ENCODE results near the gene PDZRN4.

PDZRN4 gene

GRCh38 chr12:41466802-41467201 is 278.7 kb downstream of the PDZRN4 start:
- H3K4me3 ChIP-seq (ENCODE audit: low read depth, low read length) = no peak overlapping the region
- H2BK120ac ChIP-seq (ENCODE audit: insufficient read depth, low read length, poor library complexity) = no peak overlapping the region
- no peak overlapping the region for H3K18ac ChIP-seq (ENCODE audit: low read length)
- H3K27ac ChIP-seq (ENCODE audit: low read depth, low read length) = no peak overlapping the region
- H2AK5ac ChIP-seq (ENCODE audit: low read length) = no peak overlapping the region
- no peaks in the 10 kb centered on the region for H3K36me3 ChIP-seq (ENCODE audit: control insufficient read depth in 1 of 2, insufficient read depth in 2 of 2, low read length in 2 of 2)
- no peaks in the 10 kb centered on the region for H3K27me3 ChIP-seq (ENCODE audit: insufficient read depth, low read length)
- H3K14ac ChIP-seq (ENCODE audit: low read length) = no peak overlapping the region
- no CpG with 5 or more reads among the region's 5 CpGs for WGBS (ENCODE audit: extremely low coverage, insufficient coverage, insufficient read length)
- no peak overlapping the region for H2AFZ ChIP-seq (ENCODE audit: insufficient read depth, low read length, poor library complexity)
- H4K12ac ChIP-seq (ENCODE audit: low read depth, low read length) = no peak overlapping the region
- no peak overlapping the region for H4K91ac ChIP-seq (ENCODE audit: low read depth, low read length)
- peak; percentile 48 to 54 for DNase-seq
- no peak overlapping the region for H2BK5ac ChIP-seq (ENCODE audit: low read depth, low read length, poor library complexity)
- no peaks in the 10 kb centered on the region for H3K4me1 ChIP-seq (ENCODE audit: control insufficient read depth in 1 of 2, insufficient read depth in 2 of 2, low read length in 2 of 2)
- H3K79me2 ChIP-seq (ENCODE audit: control insufficient read depth, insufficient read depth, low read length, poor library complexity) = no peaks in the 10 kb centered on the region
- no peak overlapping the region for H3K23ac ChIP-seq (ENCODE audit: low read length)
- H3K9ac ChIP-seq (ENCODE audit: low read length) = no peak overlapping the region
- H3K4me2 ChIP-seq (ENCODE audit: low read length) = no peak overlapping the region
- H4K8ac ChIP-seq (ENCODE audit: low read depth, low read length) = no peak overlapping the region
- H3K9me3 ChIP-seq (ENCODE audit: insufficient read depth, low read depth, low read length) = no peaks in the 10 kb centered on the region
- H3K4ac ChIP-seq (ENCODE audit: low read depth, low read length) = no peak overlapping the region
- H3K79me1 ChIP-seq (ENCODE audit: low read length) = no peaks in the 10 kb centered on the region
- H2BK12ac ChIP-seq (ENCODE audit: low read length) = no peak overlapping the region

DNA sequence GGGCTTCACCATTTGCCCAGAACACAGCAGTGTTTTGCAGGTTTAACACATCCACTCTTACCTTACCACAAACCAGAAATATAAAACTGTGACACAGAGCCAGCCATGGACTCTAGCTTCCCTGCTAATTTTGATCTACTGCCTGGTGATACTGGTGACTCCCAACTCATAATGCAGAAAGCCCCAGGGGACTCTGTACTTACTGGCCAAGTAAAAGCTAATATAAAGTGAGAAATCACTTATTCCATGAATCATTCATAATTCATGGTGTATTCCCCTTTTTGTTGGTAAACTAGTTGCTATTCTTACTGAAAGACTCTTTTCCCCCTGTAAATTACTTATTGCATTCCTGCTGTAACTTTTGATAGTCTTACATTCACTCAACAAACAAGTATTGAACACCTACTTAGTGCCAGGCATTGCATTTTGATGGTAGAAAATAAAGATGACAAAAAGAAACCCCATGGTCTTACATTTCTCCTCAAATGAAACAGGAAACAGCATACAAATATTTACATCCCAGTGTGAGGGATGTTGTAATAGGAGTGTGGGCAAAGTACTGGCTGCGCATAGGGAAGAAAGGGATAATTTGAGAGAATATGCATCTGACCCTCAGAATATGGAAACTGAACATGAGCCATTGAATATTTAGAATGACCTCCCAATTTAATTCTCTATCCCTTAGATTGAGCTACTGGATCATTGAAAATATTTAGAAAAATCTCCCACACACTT is 279.6 kb downstream of the PDZRN4 start:
- H3K4ac ChIP-seq (ENCODE audit: low read depth, low read length) = no peak overlapping the region
- H2AFZ ChIP-seq (ENCODE audit: insufficient read depth, low read length, poor library complexity) = no peak overlapping the region
- no peak overlapping the region for H3K4me2 ChIP-seq (ENCODE audit: low read length)
- no peaks in the 10 kb centered on the region for H3K27me3 ChIP-seq (ENCODE audit: insufficient read depth, low read length)
- H3K18ac ChIP-seq (ENCODE audit: low read length) = no peak overlapping the region
- H3K79me2 ChIP-seq (ENCODE audit: control insufficient read depth, insufficient read depth, low read length, poor library complexity) = no peaks in the 10 kb centered on the region
- no peaks in the 10 kb centered on the region for H3K9me3 ChIP-seq (ENCODE audit: insufficient read depth, low read depth, low read length)
- H3K27ac ChIP-seq (ENCODE audit: low read depth, low read length) = no peak overlapping the region
- no peaks in the 10 kb centered on the region for H3K79me1 ChIP-seq (ENCODE audit: low read length)
- H3K9ac ChIP-seq (ENCODE audit: low read length) = no peak overlapping the region
- no peaks in the 10 kb centered on the region for H3K4me1 ChIP-seq (ENCODE audit: control insufficient read depth in 1 of 2, insufficient read depth in 2 of 2, low read length in 2 of 2)
- H4K8ac ChIP-seq (ENCODE audit: low read depth, low read length) = no peak overlapping the region
- H2BK5ac ChIP-seq (ENCODE audit: low read depth, low read length, poor library complexity) = no peak overlapping the region
- no peaks in the 10 kb centered on the region for H3K36me3 ChIP-seq (ENCODE audit: control insufficient read depth in 1 of 2, insufficient read depth in 2 of 2, low read length in 2 of 2)
- no peak overlapping the region for H2BK12ac ChIP-seq (ENCODE audit: low read length)
- no peak for DNase-seq
- H3K14ac ChIP-seq (ENCODE audit: low read length) = no peak overlapping the region
- H4K12ac ChIP-seq (ENCODE audit: low read depth, low read length) = no peak overlapping the region
- no peak overlapping the region for H4K91ac ChIP-seq (ENCODE audit: low read depth, low read length)
- no peak overlapping the region for H3K4me3 ChIP-seq (ENCODE audit: low read depth, low read length)
- H2BK120ac ChIP-seq (ENCODE audit: insufficient read depth, low read length, poor library complexity) = no peak overlapping the region
- no peak overlapping the region for H3K23ac ChIP-seq (ENCODE audit: low read length)
- no CpG with 5 or more reads among the region's 1 CpG for WGBS (ENCODE audit: extremely low coverage, insufficient coverage, insufficient read length)
- no peak overlapping the region for H2AK5ac ChIP-seq (ENCODE audit: low read length)

DNA sequence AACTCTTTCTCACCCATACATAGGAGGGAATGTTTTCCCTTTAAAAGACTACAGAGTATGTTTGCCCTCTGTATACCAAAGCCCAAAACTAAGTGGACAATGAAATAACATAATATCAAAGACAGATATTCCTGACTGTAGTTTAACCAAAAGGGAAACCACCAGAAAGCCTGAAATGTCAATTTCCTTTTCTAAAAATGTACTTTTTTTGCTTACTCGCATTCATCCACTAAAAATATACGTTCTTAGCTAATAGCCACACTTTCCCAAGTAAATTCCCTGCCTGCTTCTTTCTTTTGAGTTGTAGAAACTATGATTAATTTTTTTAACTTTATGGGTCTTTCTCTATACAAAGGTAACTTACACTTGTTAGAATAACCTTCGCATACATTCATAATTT is 280.2 kb downstream of the PDZRN4 start:
- Histone ChIP-seq H2BK12ac (ENCODE audit: low read length) (no peak overlapping the region), H3K4me2 (ENCODE audit: low read length) (no peak overlapping the region), H2BK120ac (ENCODE audit: insufficient read depth, low read length, poor library complexity) (no peak overlapping the region), H3K79me2 (ENCODE audit: control insufficient read depth, insufficient read depth, low read length, poor library complexity) (no peaks in the 10 kb centered on the region), H2AFZ (ENCODE audit: insufficient read depth, low read length, poor library complexity) (no peak overlapping the region), H3K79me1 (ENCODE audit: low read length) (no peaks in the 10 kb centered on the region), H3K4me3 (ENCODE audit: low read depth, low read length) (no peak overlapping the region), H3K9me3 (ENCODE audit: insufficient read depth, low read depth, low read length) (no peaks in the 10 kb centered on the region), H3K18ac (ENCODE audit: low read length) (no peak overlapping the region), H3K14ac (ENCODE audit: low read length) (no peak overlapping the region), H4K8ac (ENCODE audit: low read depth, low read length) (no peak overlapping the region), H3K27me3 (ENCODE audit: insufficient read depth, low read length) (no peaks in the 10 kb centered on the region), H3K4me1 (ENCODE audit: control insufficient read depth in 1 of 2, insufficient read depth in 2 of 2, low read length in 2 of 2) (no peaks in the 10 kb centered on the region), H2BK5ac (ENCODE audit: low read depth, low read length, poor library complexity) (no peak overlapping the region), H4K12ac (ENCODE audit: low read depth, low read length) (no peak overlapping the region), H3K36me3 (ENCODE audit: control insufficient read depth in 1 of 2, insufficient read depth in 2 of 2, low read length in 2 of 2) (no peaks in the 10 kb centered on the region), H3K4ac (ENCODE audit: low read depth, low read length) (no peak overlapping the region), H2AK5ac (ENCODE audit: low read length) (no peak overlapping the region), H3K9ac (ENCODE audit: low read length) (no peak overlapping the region), H4K91ac (ENCODE audit: low read depth, low read length) (no peak overlapping the region), H3K27ac (ENCODE audit: low read depth, low read length) (no peak overlapping the region), H3K23ac (ENCODE audit: low read length) (no peak overlapping the region)
- 100% methylated on average over 2 of the region's 3 CpGs for WGBS (ENCODE audit: extremely low coverage, insufficient coverage, insufficient read length)
- DNase-seq = no peak

- no peaks in the 10 kb centered on the region for H3K4me1 ChIP-seq (ENCODE audit: control insufficient read depth in 1 of 2, insufficient read depth in 2 of 2, low read length in 2 of 2)
- no peaks in the 10 kb centered on the region for H3K27me3 ChIP-seq (ENCODE audit: insufficient read depth, low read length)
- H3K9ac ChIP-seq (ENCODE audit: low read length) = no peak overlapping the region
- no peaks in the 10 kb centered on the region for H3K79me2 ChIP-seq (ENCODE audit: control insufficient read depth, insufficient read depth, low read length, poor library complexity)
- no peak overlapping the region for H2BK120ac ChIP-seq (ENCODE audit: insufficient read depth, low read length, poor library complexity)
- H3K4ac ChIP-seq (ENCODE audit: low read depth, low read length) = no peak overlapping the region
- H3K9me3 ChIP-seq (ENCODE audit: insufficient read depth, low read depth, low read length) = no peaks in the 10 kb centered on the region
- H2AK5ac ChIP-seq (ENCODE audit: low read length) = no peak overlapping the region
- no peak overlapping the region for H3K14ac ChIP-seq (ENCODE audit: low read length)
- no peak overlapping the region for H2BK5ac ChIP-seq (ENCODE audit: low read depth, low read length, poor library complexity)
- no peak overlapping the region for H3K27ac ChIP-seq (ENCODE audit: low read depth, low read length)
- H3K18ac ChIP-seq (ENCODE audit: low read length) = no peak overlapping the region
- no peaks in the 10 kb centered on the region for H3K79me1 ChIP-seq (ENCODE audit: low read length)
- H4K12ac ChIP-seq (ENCODE audit: low read depth, low read length) = no peak overlapping the region
- no peak overlapping the region for H4K91ac ChIP-seq (ENCODE audit: low read depth, low read length)
- no peak overlapping the region for H4K8ac ChIP-seq (ENCODE audit: low read depth, low read length)
- H2BK12ac ChIP-seq (ENCODE audit: low read length) = no peak overlapping the region
- H3K4me2 ChIP-seq (ENCODE audit: low read length) = no peak overlapping the region
- no peak for DNase-seq
- H3K23ac ChIP-seq (ENCODE audit: low read length) = no peak overlapping the region
- H2AFZ ChIP-seq (ENCODE audit: insufficient read depth, low read length, poor library complexity) = no peak overlapping the region
- WGBS (ENCODE audit: extremely low coverage, insufficient coverage, insufficient read length) = no CpG with 5 or more reads among the region's 7 CpGs
- H3K4me3 ChIP-seq (ENCODE audit: low read depth, low read length) = no peak overlapping the region
- no peaks in the 10 kb centered on the region for H3K36me3 ChIP-seq (ENCODE audit: control insufficient read depth in 1 of 2, insufficient read depth in 2 of 2, low read length in 2 of 2)
Measured at GRCh38 chr12:41468756-41469155, 280.6 kb downstream of the PDZRN4 start.

Measured in trophoblast cell (in vitro differentiated cells and primary cell).